A673 (cell line): ENCODE results near the gene ARHGAP24. TPM values are rescaled to one million over a fixed set of nuclear protein-coding genes. Genes with fewer than 3 reads are reported as not detected.

Source experiments
- BruUV-seq: library from RNA; stranded (reverse); fragments of 400-500 nt; replicated peaks from 2 replicates; lab custom pipeline; 2021; lab: Mats Ljungman, UMichigan
- CTCF ChIA-PET: fragments of 300-600 bp; sonication (Branson Sonifier 250); formaldehyde crosslinking; loops from one replicate; lab custom pipeline; 2022; ENCODE audit warnings: antibody characterized with exemption; lab: Charles Lee
- POLR2A ChIA-PET: fragments of 300-600 bp; sonication (Branson Sonifier 250); formaldehyde crosslinking; loops from one replicate; lab custom pipeline; 2022; ENCODE audit warnings: antibody characterized with exemption; ENCODE audit not compliant: low non-redundant PET; lab: Charles Lee
- DNase-seq: peaks from one replicate; pipeline ENCODE4 v3.0.0-alpha.2; 2015; ENCODE audit warnings: low spot score
- H3K27ac ChIP-seq: fragments of 200-600 bp; sonication (generic); 2 replicates; pipeline ENCODE4 v1.5.1; 2016; ENCODE audit warnings: mixed run types, low read depth, mild to moderate bottlenecking, mixed read lengths, antibody characterized with exemption, low read length; ENCODE audit not compliant: poor library complexity, severe bottlenecking
- H3K27me3 ChIP-seq: fragments of 200-600 bp; sonication (generic); replicated peaks from 2 replicates; pipeline ENCODE4 v1.6.1; 2017; ENCODE audit warnings: mixed run types, low read depth, mild to moderate bottlenecking, mixed read lengths, antibody characterized with exemption, low read length; ENCODE audit not compliant: insufficient read depth, poor library complexity
- H3K36me3 ChIP-seq: fragments of 200-600 bp; sonication (generic); 2 replicates; pipeline ENCODE4 v1.6.1; 2016; ENCODE audit warnings: mixed run types, mild to moderate bottlenecking, mixed read lengths, antibody characterized with exemption, low read length; ENCODE audit not compliant: insufficient read depth, poor library complexity, severe bottlenecking
- H3K4me1 ChIP-seq: fragments of 200-600 bp; sonication (generic); 2 replicates; pipeline ENCODE4 v1.6.1; 2017; ENCODE audit warnings: mixed run types, mild to moderate bottlenecking, mixed read lengths, antibody characterized with exemption, low read length; ENCODE audit not compliant: insufficient read depth, poor library complexity, severe bottlenecking
- H3K4me3 ChIP-seq: fragments of 200-600 bp; sonication (generic); 2 replicates; pipeline ENCODE4 v1.5.1; 2016; ENCODE audit warnings: low read depth, mixed run types, mild to moderate bottlenecking, mixed read lengths, low read length; ENCODE audit not compliant: poor library complexity, severe bottlenecking
- H3K9me3 ChIP-seq: fragments of 200-600 bp; sonication (generic); 2 replicates; pipeline ENCODE4 v1.6.1; 2016; ENCODE audit warnings: mixed run types, low read depth, mild to moderate bottlenecking, mixed read lengths, antibody characterized with exemption, low read length; ENCODE audit not compliant: poor library complexity, severe bottlenecking
- EZH2 ChIP-seq: fragments of 200-600 bp; sonication (generic); IDR thresholded peaks from 2 replicates; pipeline ENCODE4 v1.6.1; 2017; ENCODE audit warnings: borderline replicate concordance, low read depth, mild to moderate bottlenecking, mixed read lengths, antibody characterized with exemption, low read length; ENCODE audit not compliant: poor library complexity, severe bottlenecking
- intact Hi-C: fragments of 100-400 bp; cut with micrococcal nuclease; formaldehyde crosslinking; loops from one replicate; pipeline ENCODE4 v1.10.0; 2022; ENCODE audit not compliant: unreplicated experiment
- total RNA-seq: library from RNA; stranded (reverse); gene quantifications from 2 replicates; pipeline ENCODE4 v1.2.3, GENCODE V29; 2021
- TF ChIP-seq, protein P1 (sequence below): fragments of 300-800, 200-600 bp; sonication (generic); conservative IDR thresholded peaks from 2 replicates; pipeline ENCODE4 v1.5.1; 2017; ENCODE audit warnings: low read depth, mild to moderate bottlenecking, antibody characterized with exemption, low read length, moderate library complexity, mixed read lengths

The ARHGAP24 gene
- total RNA-seq, 1 experiment from 2014 or later: 5.8 TPM

DNA sequence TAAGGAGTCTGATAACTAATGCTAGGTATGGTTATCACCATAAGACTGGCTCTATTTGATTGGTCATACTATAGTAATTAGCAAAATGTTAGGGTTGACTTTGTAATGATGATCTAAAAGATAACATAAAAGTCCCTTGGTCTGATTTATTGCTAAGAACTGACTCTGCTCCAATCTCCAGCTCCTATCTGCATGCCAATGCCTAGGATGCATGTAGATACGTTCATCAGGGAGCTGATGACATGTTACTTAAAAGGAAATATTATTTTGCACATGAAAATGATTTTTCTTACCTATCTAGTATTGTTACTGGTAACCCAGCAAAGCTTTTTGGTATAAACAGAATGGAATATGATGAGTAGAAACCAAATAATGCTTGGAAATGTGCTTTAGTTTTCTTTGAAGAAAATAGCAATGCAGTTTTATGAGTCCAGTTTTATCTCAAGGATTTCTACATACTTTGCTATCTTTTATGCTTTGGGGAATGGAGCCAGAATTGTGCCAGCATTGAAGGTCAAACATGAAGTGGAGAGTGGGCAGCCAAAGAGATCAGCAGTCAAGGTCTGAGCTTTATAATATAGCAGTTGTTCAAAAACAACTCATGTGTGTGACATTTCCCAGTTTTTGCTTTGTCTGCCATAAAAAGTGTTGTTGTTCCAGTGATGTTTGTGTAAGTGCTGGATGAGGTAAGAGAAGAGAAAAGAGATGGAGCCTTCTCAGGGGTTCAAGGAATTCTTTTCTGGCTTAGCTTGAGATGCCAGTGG lies 121.0 kb downstream of the ARHGAP24 start:
- Histone ChIP-seq H3K4me3 (no peak overlapping the region), H3K27ac (no peak overlapping the region), H3K27me3 (no peaks in the 10 kb centered on the region), H3K36me3 (no peaks in the 10 kb centered on the region), H3K4me1 (no peaks in the 10 kb centered on the region), H3K9me3 (no peaks in the 10 kb centered on the region)
- POLR2A ChIA-PET: no interaction called here
- DNase-seq: no peak
- intact Hi-C loops: no loop called here
- CTCF ChIA-PET: no interaction called here
- TF ChIP-seq, protein P1, sequence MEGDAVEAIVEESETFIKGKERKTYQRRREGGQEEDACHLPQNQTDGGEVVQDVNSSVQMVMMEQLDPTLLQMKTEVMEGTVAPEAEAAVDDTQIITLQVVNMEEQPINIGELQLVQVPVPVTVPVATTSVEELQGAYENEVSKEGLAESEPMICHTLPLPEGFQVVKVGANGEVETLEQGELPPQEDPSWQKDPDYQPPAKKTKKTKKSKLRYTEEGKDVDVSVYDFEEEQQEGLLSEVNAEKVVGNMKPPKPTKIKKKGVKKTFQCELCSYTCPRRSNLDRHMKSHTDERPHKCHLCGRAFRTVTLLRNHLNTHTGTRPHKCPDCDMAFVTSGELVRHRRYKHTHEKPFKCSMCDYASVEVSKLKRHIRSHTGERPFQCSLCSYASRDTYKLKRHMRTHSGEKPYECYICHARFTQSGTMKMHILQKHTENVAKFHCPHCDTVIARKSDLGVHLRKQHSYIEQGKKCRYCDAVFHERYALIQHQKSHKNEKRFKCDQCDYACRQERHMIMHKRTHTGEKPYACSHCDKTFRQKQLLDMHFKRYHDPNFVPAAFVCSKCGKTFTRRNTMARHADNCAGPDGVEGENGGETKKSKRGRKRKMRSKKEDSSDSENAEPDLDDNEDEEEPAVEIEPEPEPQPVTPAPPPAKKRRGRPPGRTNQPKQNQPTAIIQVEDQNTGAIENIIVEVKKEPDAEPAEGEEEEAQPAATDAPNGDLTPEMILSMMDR: no peak
- no peak for TF ChIP-seq EZH2
- BruUV-seq: no TSS peak

DNA sequence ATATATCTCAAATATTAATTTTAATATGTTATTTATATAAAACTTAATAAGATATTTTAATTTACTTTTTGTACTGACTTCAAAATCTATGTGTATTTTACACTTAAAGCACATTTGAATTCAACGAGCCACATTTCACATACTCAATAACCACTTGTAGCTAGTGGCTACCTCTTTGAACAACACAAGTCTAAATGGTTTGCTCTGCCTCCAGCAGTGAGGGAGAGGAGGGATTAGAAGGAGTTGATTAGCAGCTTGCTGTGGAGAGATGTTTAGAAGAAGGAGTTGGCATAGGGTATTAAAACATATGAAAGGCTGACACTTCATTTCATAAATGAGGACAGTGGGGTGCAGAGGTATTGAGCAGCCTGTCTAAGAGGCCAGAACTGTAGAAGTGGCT lies 124.0 kb downstream of the ARHGAP24 start:
- no TSS peak for BruUV-seq
- no peak for TF ChIP-seq EZH2
- TF ChIP-seq, protein P1: no peak
- Histone ChIP-seq H3K27me3 (no peaks in the 10 kb centered on the region), H3K4me3 (no peak overlapping the region), H3K9me3 (no peaks in the 10 kb centered on the region), H3K36me3 (no peaks in the 10 kb centered on the region), H3K27ac (no peak overlapping the region), H3K4me1 (no peaks in the 10 kb centered on the region)
- ChIA-PET POLR2A (no interaction called here), CTCF (no interaction called here)
- intact Hi-C loops: no loop called here
- no peak for DNase-seq

DNA sequence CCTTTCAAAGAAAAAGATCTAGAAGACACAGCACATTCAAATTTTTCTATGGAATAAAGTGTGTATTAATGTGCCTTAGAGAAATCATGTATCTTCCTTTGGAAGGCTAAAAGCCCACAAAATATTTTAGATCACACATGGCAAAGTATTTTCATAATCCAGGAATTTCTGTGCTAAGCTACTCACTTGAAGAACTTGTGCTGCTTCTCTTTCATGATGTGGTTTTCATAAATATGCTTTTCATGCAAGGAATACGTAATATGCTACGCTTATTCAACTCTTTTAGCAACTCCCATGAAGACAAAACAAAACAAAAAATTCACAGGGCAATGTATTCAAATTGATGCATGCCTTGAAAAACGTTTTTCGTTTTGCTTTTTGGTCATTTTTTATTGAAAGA lies 125.6 kb downstream of the ARHGAP24 start:
- no peaks in the 10 kb centered on the region for H3K4me1 ChIP-seq
- no peak for DNase-seq
- CTCF ChIA-PET: no interaction called here
- no peak for TF ChIP-seq EZH2
- TF ChIP-seq, protein P1: no peak
- no peaks in the 10 kb centered on the region for H3K27me3 ChIP-seq
- H3K4me3 ChIP-seq: no peak overlapping the region
- H3K36me3 ChIP-seq: no peaks in the 10 kb centered on the region
- H3K9me3 ChIP-seq: no peaks in the 10 kb centered on the region
- POLR2A ChIA-PET: no interaction called here
- intact Hi-C loops: no loop called here
- no peak overlapping the region for H3K27ac ChIP-seq
- BruUV-seq: no TSS peak
